Breast epithelium (tissue), 3 donors: Measurements from ENCODE around the gene WNT8B.

ENCODE experiments used
- CTCF ChIP-seq, 3 donors: fragments of 450-650 bp; IDR thresholded peaks; one replicate each; pipeline ENCODE4 v1.5.1; 2016 to 2017; ENCODE audit warnings: antibody characterized with exemption in 3 of 3, mild to moderate bottlenecking in 3 of 3, moderate library complexity in 3 of 3
- POLR2A ChIP-seq: fragments of 450-650 bp; IDR thresholded peaks from one replicate; pipeline ENCODE4 v1.6.1; 2016; ENCODE audit warnings: antibody characterized with exemption, mild to moderate bottlenecking, moderate library complexity

GRCh38 chr10:100413173-100413572 is 49.6 kb upstream of the WNT8B start:
- TF ChIP-seq CTCF (IDR thresholded peaks at IDR 0.05), result no peak
- TF ChIP-seq POLR2A, result no peak
